GM03348 (cell line): ENCODE data around the gene TPRG1L.

Source experiments
- DNase-seq: peaks from one replicate; pipeline ENCODE4 v3.0.0; 2012; ENCODE audit warnings: low spot score

Gene TPRG1L

GRCh38 chr1:3628445-3628844 lies 3.6 kb downstream of the TPRG1L start:
- no peak for DNase-seq

- DNase-seq, result no peak
Measured at GRCh38 chr1:3629561-3630160, 4.8 kb downstream of the TPRG1L start.

- DNase-seq, result no peak
Measured at GRCh38 chr1:3630161-3630611, 5.4 kb downstream of the TPRG1L start.

- no peak for DNase-seq
Measured at GRCh38 chr1:3630914-3631313, 6.1 kb downstream of the TPRG1L start.

GRCh38 chr1:3631320-3632260 lies 6.8 kb downstream of the TPRG1L start:
- DNase-seq, result no peak

GRCh38 chr1:3632298-3632697 lies 7.5 kb downstream of the TPRG1L start:
- DNase-seq, result no peak

- DNase-seq, result no peak
Measured at GRCh38 chr1:3632716-3633343, 8.0 kb downstream of the TPRG1L start.

GRCh38 chr1:3633344-3634058 lies 8.7 kb downstream of the TPRG1L start:
- no peak for DNase-seq

GRCh38 chr1:3634059-3634800 lies 9.4 kb downstream of the TPRG1L start:
- DNase-seq, result no peak

GRCh38 chr1:3636080-3636479 lies 11.3 kb downstream of the TPRG1L start:
- no peak for DNase-seq

- no peak for DNase-seq
Measured at GRCh38 chr1:3636531-3636930, 11.7 kb downstream of the TPRG1L start.

GRCh38 chr1:3638027-3638426 lies 13.2 kb downstream of the TPRG1L start:
- DNase-seq, result no peak

GRCh38 chr1:3638676-3639075 lies 13.9 kb downstream of the TPRG1L start:
- no peak for DNase-seq

- DNase-seq, result no peak
Measured at GRCh38 chr1:3639397-3639911, 14.6 kb downstream of the TPRG1L start.

- DNase-seq, result no peak
Measured at GRCh38 chr1:3640121-3640837, 15.5 kb downstream of the TPRG1L start.

GRCh38 chr1:3641046-3641760 lies 16.4 kb downstream of the TPRG1L start:
- no peak for DNase-seq

GRCh38 chr1:3641816-3642215 lies 17.0 kb downstream of the TPRG1L start:
- no peak for DNase-seq

GRCh38 chr1:3642919-3643675 lies 18.3 kb downstream of the TPRG1L start:
- no peak for DNase-seq

- no peak for DNase-seq
Measured at GRCh38 chr1:3644273-3644672, 19.5 kb downstream of the TPRG1L start.
